HT-29 (cell line): ENCODE results near the gene MAP3K15. TPM values are rescaled to one million over a fixed set of nuclear protein-coding genes. Genes with fewer than 3 reads are reported as not detected.

ENCODE experiments used
- DNase-seq: peaks from one replicate; pipeline ENCODE4 v3.0.0-alpha.2; 2015; ENCODE audit warnings: low spot score
- total RNA-seq: library from RNA; depleted of rRNA; stranded (reverse); fragments of >200 nt; shearing (Covaris generic); gene quantifications from 2 replicates; pipeline ENCODE4 v1.2.3, GENCODE V29; 2014

The MAP3K15 gene
- total RNA-seq, 1 experiment from 2014 or later: not detected

DNA sequence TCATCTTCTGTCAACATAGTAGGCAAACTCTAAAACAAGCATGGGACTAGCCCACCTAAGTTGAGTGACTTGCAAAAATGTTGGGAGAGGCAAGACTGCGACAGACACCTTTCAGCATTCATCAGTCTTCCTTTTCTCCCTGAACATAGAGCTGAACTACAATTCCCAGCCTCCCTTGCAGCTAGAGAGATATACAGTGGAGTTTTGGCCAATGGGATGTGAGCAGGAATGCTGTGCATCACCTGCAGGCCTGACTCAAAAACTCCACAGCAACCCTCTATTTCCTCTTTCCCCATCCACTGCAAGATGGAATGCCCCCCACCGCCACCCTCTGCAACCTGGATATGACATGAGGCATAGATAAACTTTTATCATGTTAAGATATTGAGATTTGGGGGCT lies 105.0 kb downstream of the MAP3K15 start:
- peak; percentile 20 for DNase-seq

DNA sequence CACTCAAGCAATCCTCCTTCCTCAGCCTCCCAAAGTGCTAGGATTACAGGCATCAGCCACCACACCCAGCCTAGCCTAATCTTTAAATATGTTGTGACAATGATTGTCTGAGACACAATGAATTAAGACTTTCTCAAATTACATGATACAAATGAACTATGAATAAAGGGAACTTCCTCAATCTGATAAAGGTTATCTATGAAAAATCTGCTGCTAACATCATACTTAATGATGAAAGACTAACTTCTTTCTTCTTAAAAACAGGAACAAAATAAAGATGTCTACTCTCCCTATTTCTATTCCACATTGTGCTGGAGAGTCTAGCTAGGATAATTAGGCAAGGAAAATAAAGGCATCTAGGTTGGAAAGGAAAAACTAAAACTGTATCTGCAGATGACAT lies 111.6 kb downstream of the MAP3K15 start:
- DNase-seq: no peak

DNA sequence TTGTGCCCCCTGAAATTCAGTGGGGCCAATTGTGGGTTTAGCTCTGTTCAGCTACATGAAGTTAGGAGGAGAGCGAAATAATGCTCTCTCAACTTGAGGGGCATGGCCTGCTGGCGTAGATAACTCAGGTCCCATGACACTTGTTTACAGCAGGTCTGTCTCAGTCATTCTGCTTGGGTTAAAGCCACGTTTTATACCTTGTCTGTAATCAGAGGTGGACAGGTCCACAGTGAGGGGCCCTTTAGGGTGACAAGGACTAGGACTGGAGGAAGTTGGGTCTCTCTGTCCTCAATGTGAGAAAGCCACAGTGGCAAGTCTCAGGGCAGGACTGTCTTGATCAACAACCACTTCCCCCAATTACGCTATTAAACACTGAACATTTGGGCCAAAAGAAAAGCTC lies 122.6 kb downstream of the MAP3K15 start:
- DNase-seq: no peak

DNA sequence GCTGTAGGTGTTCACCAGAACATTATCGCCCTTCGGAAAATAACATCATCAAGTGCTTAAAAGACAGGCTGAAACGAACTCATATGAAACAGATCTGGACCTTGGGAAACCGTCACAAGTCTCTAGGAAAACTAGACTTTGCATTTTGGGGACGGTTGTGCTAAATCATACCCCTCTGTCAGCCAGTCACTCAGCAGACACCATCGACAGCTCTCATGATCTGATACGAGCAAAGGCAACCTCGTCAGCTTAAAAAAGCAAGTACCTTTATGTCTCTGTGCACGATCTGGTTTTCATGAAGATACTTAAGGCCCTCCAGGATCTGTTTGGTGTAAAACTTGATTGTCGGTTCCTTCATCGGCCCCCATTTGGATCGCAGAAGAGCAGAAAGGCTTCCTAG lies 123.2 kb downstream of the MAP3K15 start:
- DNase-seq: no peak

DNA sequence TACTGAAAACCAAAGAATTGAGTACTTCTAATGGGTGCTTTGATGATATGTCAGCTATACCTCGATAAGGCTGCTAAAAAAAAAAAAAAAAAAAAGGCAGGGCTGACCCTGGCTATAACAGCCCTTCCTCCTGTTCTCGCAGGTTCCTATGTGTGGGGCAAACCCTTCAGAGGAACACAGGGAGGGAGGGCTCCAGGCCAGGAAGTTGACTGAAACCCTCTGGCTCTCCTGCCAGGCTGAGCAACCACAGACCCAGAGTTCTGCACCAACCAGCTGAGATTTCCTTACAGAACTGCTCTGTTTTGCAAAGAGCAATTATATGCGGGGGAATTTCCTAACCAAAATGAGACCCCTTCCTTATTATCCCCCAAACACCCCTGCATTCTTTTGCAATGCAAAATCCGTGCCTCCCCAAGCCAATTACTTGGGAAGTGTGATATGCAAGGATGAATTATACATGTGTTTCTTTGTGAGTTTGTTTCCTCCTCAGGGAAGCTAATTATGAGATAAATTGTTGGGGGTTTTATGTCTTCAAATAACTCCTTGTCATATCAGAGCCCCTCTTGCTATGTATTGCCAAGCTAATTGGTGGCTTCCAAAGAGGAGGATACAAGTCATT lies 126.0 kb downstream of the MAP3K15 start:
- DNase-seq: no peak

DNA sequence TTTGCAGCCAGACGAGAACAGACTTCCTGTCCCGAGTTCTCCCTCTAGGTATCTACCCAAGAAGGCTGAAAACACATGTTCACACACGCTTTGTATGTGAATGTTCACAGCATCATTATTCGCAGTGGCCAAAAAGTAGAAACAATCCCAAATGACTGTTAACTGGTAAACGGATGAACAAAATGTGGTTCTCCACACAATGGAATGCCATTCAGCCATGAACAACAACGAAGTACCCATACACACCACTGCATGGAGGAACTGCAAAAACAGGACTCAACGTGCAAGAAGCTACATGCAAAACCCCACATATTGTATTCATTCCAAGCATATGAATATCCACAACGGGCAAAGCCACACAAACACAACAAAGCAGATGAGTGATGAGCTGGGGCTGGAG lies 126.6 kb downstream of the MAP3K15 start:
- no peak for DNase-seq

DNA sequence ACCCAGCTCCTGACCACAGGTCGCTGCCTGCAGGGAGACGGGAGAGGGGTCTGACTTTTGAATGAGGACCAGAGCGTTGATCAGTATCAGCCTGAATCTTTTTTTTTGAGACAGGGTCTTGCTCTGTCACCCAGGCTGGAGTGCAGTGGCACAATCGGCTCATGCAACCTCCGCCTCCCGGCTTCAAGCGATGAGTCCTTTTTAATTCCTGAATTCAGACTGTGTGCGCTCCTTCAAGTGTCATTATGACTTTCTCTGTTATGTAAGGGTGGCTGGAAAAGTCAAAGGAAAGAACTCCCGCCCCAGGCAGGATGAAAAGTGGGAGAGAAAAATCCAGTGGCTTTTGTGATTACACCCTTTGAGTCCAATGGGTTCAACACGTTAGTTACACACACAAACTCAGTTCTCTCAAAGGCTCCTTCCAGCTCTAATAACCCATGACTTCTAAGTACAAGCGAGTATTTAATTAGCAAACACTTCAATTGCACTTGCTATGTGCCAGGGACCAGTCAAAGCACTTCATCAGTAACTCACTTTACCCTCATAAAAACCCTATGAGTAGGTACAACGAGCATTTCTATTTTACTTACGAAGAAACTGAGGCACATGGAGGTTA lies 127.1 kb downstream of the MAP3K15 start:
- DNase-seq: no peak

DNA sequence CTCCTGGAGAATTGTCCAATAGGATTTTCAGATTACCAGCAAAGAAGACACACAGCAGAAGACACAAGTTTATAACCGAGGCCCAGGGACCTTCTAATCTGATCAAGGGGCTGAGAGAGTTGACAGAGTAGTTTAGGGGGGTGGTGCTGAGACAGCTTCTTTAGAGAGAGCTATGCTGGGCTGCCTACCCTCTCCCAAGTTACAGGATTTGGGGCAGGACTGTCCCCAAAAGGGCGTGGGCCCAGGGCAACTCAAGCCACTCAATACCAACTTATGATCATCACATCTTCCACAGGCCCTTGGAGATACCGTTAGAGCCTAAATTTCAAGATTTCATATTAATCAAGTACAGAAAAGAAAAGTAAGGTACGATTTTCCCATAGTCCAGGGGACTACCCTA lies 128.6 kb downstream of the MAP3K15 start:
- DNase-seq: no peak

DNA sequence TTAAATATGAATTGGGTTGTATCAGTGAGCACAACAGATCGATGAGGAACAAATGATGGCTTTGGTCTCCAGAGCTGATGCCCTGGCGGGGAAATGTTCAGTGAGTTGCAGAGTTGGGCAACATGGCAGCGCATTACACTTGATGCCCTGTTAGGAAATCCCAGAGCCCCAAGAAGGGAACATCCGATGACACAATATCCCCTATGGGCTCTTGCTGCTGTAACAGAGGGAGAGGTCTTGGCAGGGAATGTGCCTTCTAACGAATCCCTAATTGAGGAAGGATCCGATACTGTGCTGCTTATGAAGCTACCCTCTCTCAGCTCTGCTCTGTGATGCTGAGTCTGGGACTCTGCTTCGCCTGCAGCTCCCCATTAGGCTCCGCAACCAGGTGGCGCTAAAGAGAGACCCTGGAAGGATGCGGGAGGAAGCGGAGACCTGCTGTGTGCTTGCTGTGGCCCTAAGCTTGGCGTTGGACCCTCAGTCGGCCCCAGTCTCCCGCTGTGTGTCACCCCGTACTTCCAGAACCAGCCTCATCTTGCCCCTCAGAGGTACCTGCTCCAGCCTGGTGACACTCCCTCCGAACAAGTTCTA lies 132.7 kb downstream of the MAP3K15 start:
- DNase-seq: peak; percentile 66

DNA sequence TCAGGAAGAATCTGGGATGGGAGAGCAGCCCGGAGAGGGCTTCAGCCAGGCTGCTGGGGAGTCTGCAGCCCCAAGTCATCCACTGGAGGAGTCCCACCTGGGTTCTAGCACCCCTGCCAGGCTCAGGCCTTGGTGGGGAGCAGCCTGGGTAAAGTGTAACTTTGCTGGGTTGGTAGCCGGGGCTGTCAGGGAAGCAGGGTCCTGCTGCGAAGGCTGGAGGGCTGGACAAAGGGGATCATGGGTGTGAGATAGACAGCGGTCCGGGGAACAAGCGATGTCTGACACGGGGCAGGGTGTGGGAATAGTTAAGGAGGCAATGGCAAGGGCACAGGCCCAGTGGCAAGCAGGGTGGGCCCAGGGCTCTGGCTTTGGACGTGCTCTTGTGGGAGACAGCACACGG lies 134.0 kb downstream of the MAP3K15 start:
- DNase-seq: no peak

DNA sequence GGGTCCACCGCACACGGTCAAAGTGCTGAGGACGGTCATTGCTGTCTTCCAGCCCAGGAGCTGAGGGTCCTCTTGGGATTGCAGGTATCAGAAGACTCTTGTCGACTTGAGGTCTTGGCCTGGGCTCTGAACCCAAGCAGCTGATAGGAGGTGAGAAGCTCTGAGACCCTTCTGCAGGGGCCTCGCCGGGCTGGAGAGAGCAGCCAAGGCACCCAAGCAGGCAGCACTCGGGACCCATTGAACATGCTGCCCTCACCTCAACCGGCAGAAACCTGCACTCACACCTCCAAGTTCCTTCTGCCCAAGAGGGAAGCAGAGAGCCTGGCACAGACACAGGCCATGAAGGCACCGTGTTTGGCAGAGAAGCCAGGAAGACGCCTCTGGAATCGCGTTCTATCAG lies 137.5 kb downstream of the MAP3K15 start:
- no peak for DNase-seq

DNA sequence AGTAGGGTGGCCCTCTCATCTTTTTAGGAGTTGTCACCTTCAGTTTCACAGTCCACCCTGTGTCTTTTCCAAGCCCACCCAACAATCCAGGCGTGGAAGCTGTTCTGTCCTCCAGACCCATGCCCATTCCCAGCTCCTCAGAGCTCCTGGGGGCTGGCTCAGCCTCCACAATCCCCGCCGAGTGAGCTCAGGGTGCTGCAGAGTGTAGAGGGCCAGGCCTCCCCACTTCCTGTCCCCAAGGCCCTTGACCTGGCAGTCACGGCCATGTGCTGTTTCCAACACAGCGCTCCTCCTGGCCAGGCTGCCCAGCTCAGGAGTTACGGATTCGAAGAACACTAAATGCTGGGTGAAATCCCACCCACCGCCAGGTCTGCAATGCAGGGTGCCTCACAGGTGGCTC lies 139.8 kb downstream of the MAP3K15 start:
- no peak for DNase-seq

DNA sequence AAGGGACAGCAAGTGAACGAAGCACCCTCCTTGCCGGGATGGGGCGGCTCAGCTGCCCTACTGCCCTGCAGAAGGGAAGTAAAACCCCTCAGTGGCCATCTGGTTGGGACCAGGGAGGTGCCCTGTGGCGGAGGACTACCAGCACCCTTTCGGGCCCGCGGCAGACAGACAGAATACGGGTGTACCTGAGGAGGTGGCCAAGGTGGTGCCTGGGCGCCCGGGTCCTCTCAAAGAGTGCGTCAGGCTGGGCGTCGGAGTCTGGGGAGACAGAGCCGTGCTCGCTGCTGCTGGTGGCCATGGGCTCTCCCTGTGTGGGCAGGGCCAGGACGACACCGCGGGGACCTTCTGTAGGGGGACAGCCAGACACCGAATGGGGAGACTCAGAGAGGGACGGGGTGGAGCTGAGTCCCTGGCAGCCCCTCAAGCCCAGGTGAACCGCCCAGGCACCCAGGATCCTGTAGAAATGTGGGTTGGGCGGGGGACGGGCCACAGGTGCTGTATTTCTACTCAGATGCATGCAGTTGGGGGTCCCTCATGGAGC lies 141.9 kb downstream of the MAP3K15 start:
- no peak for DNase-seq

DNA sequence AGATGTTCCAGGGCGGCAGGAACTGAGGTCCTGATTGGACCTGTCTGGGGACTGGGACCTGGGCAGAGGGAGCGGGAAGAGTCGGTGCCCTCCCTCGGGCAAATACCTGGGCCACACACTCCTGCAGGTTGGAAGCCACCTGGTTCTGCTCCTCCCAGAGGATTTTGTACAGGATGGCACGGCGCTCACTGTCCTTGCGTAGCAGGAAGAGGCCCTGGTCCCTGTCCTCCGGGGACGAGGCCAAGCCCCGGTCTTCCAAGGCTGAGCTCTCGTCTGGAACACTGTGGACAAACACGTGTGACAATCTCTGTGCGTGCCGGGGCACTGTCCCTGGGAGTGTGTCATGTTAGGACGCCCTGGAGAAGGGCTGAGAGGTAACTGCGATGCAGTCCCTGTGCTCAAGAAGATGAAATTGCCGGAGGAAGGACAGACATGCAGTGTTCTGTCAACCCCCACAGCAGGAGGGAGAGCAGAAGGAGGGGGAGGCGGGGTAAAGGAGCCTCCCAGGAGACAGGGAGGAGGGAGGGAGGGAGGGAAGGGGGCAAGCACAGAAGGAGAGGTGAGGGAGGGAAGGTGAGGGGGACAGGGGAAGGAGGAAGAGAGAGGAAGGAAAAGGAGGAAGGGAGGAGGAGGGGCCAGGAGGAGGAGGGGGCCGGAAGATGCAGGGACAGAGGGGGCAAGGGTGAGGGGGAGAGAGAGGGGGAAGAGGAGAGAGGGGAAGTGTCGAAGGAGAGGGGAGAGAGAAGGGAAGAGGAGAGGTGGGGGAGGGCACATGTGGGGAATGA lies 142.6 kb downstream of the MAP3K15 start:
- DNase-seq: no peak

DNA sequence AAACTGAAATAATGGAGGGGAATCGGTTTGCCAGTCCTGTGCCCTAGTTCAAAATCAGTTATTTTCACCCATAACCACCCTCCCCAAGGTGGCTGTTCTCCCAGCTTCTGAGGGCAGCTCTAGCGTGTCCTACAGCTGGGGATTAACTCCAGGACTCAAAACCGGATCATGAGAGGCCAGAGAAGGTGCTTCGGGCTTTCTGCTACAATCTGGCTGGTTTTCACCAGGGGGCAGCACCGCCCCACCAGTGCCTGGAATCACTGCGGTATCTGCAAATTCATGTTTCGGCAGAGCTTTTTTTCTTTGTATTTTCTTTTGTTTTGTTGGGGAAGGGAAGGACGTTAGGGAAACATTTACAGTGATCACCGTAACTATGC lies 143.2 kb downstream of the MAP3K15 start:
- peak; percentile 74 for DNase-seq

DNA sequence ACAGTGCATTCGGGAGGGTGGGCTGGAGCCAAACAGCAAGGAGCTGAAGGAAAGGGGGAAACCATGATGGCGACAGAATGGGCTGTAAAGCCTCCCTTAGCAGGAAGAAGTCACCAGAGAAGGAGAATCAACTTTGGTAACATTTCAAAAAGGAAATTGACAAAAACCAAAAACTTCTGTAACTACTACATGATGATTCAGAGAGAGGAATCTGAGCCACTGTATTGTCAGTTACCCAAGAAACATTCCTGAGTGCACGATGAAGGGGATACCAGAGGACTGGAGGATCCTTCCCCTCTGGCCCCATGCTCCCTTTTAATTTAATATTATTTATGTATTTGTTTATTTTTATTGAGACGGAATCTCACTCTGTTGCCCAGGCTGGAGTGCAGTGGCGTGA lies 145.2 kb downstream of the MAP3K15 start:
- DNase-seq: no peak

DNA sequence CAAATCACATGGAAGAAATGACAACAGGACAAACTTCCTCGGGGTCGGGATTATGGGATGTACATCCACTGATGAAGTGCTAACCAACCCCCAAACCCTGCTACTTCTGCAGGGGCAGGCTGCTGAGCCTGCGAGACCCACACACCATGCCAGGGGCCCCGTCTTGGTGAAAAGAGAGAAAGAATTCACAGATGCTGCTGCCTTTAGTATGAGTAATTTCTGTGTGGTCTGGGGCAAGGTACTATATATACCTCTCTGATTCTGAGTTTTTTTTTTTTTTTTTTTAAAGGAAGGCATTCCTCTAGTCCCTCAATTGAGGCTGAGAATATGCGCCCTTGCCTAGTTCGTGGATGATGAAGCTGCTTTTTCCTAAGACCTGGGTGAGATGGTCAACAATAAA lies 146.7 kb downstream of the MAP3K15 start:
- DNase-seq: no peak

DNA sequence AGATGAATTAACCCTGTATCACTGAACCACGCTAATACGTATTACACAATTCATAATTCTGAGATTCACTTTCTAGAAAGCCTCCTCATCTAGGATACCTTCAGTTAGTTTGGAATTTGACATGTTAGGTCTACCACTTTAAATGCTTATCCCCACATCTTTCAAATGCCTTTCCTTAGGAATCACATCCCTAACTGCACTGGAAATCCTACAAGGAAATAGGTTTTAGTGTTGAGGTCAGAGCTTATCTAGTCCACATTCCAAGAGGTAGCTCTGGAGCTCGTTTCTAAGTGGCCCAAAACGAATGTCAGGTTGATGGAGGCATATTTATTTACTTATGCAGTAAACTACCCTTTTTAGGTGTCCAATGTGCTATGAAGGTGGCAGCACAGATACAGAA lies 153.6 kb downstream of the MAP3K15 start:
- DNase-seq: no peak

DNA sequence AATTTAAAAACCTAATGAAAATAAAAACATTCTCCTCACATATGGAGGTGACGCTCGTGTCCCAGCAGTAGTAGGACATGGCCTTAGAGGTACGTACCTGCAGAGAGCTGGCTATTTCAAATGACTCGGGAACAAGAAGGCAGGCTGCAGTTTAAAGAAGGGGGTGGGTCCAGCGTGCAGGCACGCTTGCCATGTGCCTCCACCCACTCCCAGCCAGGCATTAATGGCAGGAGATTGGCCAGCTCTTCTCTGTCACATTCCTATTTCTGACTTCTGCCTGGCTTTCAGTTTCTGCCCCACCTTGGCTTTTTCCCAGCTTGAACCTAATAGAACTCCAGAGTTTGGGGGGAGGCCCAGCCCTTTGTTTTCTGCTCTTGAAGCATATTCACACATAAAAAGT lies 154.4 kb downstream of the MAP3K15 start:
- DNase-seq: no peak

DNA sequence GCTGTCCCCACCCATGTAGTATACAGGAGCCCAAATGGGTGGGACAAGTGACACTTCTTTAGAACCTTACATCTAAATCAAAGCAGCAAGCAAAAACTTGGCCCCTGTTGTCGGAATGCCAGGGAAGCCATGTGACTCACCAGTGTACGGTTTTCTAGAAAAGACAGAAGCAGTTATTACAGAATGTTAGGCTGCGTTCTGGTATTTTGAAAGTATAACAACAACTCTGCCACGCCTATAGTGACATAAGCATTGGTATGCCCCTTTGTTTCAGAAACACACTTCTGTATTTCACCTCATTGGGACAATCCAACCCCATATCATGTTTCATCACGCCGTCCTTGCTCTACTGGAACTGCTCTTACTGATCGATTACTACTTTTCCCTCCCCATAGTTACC lies 156.8 kb downstream of the MAP3K15 start:
- no peak for DNase-seq

DNA sequence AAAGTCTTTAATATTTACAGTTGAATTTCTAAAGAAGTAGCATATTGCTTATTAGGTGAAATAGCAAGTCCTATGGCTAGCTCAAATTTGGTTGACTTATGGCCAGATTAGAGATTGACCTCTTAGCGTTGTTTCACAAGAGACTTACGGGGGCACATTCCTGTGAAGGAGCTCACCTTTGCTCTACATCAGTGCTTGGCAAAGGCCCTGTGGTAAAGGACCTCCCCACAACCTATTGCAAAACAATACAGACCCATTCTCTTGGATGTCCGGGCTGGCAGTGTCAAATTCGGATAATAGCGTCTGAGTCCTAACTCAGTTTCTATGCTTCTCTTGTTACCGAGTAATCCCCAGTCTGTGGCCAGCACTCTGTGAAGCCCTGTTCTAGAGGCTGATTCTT lies 160.7 kb downstream of the MAP3K15 start:
- DNase-seq: no peak

DNA sequence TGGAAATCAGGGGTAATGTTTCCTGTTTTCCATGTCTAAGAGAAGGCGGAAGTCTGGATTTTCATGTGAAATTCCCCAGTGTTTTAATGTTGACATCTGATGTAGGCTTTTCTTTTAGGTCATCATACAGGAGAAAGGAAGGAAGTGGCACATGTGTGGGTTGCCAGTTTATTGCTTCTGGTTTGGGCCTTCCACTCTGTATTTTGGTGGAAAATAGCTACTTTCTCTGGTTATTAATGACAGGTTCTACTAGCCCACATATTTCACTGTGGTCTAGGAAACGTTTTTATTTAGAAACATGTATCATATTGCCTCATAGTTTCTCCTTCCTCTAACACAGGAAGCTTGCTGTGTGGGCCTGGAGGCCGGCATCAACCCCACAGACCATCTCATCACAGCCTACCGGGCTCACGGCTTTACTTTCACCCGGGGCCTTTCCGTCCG lies 164.3 kb downstream of the MAP3K15 start:
- no peak for DNase-seq
